ENCODE data around the gene GUCY1B1.

The GUCY1B1 gene

DNA sequence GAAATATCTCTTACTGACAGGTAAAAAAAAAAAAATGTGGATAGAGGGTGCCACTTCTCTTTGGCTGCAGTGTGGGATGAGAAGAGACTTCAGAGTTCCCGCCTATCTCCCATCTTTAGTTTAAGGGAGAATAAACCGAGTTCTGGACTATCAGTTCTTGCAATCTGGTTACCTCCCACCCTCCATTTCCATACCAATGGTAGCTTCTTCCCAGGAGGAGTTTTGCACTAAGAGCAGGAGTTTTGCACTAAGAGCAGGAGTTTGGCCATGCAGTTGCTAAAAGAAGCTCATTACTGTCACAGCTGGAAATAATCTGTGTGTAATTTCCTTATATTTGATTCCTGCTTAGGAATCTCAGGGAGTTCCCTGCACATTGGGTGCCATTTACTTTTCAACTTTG is 10.8 kb upstream of the GUCY1B1 start:
- Mint-ChIP-seq H3K4me3 (no peak overlapping the region), H3K27me3 (no peaks in the 10 kb centered on the region), H3K36me3 (ENCODE audit: low read depth) (no peaks in the 10 kb centered on the region), H3K4me1 (peaks cover 2% of the 10 kb centered on the region), H3K9me3 (no peaks in the 10 kb centered on the region), H3K27ac (no peak overlapping the region)
- ATAC-seq (no peak), DNase-seq (no peak)

DNA sequence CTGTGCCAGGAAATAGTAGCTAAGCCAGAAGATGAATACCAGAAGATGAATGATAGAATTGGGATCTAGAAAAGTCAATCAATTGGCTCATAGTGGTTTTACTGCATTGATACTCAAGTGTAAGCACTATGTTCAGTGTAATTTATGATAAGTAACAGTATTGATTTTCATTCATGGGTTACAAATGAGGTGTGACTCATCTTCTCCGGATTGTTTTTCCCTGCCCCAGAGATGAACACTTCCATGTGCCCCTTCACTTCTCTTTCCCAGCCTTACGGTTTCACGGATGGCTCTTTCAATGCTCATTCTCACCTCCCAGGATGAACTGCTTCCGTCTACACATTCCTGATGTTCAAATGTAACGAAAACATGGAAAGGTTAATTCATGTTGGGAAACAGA is 9.8 kb upstream of the GUCY1B1 start:
- no peaks in the 10 kb centered on the region for H3K36me3 Mint-ChIP-seq (ENCODE audit: low read depth)
- H3K27me3 Mint-ChIP-seq, result no peaks in the 10 kb centered on the region
- ATAC-seq (no peak), DNase-seq (no peak)
- no peaks in the 10 kb centered on the region for H3K9me3 Mint-ChIP-seq
- H3K4me1 Mint-ChIP-seq, result peaks cover 2% of the 10 kb centered on the region
- H3K4me3 Mint-ChIP-seq, result no peak overlapping the region
- H3K27ac Mint-ChIP-seq, result no peak overlapping the region

DNA sequence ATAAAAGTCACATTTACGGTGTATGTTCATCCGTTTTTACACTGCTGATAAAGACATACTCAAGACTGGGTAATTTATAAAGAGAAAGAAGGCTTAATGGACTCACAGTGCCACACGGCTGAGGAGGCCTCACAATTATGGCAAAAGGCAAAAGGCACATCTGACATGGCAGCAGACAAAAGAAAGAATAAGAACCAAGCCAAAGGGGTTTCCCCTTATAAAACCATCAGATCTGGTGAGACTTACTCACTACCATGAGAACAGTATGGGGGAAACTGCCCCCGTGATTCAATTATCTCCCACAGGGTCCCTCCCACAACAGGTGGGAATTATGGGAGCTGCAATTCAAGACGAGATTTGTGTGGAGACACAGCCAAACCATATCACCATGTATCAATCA is 7.3 kb upstream of the GUCY1B1 start:
- no peak overlapping the region for H3K27ac Mint-ChIP-seq
- H3K4me1 Mint-ChIP-seq, result peaks cover 2% of the 10 kb centered on the region
- H3K36me3 Mint-ChIP-seq (ENCODE audit: low read depth), result no peaks in the 10 kb centered on the region
- ATAC-seq, result no peak
- no peak overlapping the region for H3K4me3 Mint-ChIP-seq
- H3K27me3 Mint-ChIP-seq, result peaks cover 2% of the 10 kb centered on the region
- no peak for DNase-seq
- no peaks in the 10 kb centered on the region for H3K9me3 Mint-ChIP-seq

DNA sequence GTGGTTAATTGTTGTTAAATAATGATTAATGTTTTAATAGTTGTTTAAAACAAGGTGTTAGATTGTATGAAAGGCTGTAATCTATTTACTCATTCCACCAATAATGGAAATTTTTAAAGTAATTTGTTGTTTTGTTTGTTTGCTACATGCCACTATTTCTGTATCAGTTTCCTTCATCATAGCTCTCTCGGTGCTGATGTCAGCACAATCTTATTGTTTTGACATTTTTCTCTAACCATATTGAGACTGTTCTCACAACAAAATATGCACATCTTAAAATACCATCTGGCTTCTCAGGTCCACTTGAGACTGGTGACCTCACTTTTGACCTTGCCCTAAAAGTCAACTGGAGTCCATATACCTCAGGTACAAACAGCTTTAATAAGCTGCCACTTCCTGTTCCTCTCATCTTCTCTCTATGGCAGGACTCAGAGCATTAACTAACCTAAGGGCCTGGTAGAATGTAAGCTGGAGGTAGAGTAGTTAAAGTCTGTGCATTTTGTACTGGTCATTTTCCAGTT is 1.0 kb upstream of the GUCY1B1 start:
- H3K4me1 Mint-ChIP-seq, result peaks cover 6% of the 10 kb centered on the region
- peaks cover 3% of the 10 kb centered on the region for H3K9me3 Mint-ChIP-seq
- no peak overlapping the region for H3K4me3 Mint-ChIP-seq
- ATAC-seq (no peak), DNase-seq (no peak)
- no peaks in the 10 kb centered on the region for H3K36me3 Mint-ChIP-seq (ENCODE audit: low read depth)
- H3K27ac Mint-ChIP-seq, result no peak overlapping the region
- peaks cover 32% of the 10 kb centered on the region for H3K27me3 Mint-ChIP-seq

DNA sequence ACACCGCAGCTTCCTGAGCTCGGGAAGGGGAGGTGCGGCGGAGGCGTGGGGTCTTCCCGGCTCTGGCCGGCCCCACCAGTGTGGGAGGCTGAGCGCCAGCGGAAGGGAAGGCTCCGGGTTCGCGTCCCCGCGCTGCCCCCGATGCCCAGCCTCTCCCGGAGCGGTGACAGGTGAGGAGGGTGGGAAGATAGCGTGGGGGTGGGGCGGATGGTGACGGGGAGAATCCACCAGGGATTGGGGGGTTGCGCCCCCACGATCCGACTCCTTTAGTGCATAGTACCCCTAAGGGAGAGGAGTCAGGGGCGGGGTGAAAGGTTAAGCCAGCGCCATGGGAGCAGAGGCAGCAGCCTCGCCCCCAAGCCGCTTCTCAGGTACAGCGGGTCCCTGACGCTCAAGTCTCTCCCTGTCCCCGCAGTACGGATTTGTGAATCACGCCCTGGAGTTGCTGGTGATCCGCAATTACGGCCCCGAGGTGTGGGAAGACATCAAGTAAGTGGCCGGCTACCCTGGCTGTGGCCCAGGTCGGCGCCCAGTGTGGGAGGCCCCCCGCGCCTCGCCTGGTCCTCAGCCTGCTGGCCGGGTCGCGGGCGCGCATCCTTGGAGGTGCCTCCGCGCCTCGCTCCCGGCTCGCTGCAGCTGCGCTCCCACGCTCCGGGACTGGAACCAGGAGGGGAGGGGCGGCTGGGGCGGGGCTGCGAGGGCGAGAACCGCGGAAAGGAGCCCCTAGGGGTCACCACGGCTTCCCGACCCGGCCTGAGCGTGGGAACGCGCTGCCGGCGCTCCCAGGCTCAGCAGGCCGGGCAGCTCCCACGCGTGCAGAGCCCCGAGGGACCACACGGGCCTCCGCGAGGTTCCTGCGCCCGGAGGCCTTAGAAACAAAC is 791 bp downstream of the GUCY1B1 start:
- Mint-ChIP-seq H3K27ac (no peak overlapping the region), H3K9me3 (peaks cover 3% of the 10 kb centered on the region), H3K4me3 (peak overlapping the region; percentile 11), H3K4me1 (peaks cover 6% of the 10 kb centered on the region), H3K36me3 (ENCODE audit: low read depth) (no peaks in the 10 kb centered on the region), H3K27me3 (peaks cover 34% of the 10 kb centered on the region)
- ATAC-seq (peak; percentile 11), DNase-seq (peak; percentile 7)

DNA sequence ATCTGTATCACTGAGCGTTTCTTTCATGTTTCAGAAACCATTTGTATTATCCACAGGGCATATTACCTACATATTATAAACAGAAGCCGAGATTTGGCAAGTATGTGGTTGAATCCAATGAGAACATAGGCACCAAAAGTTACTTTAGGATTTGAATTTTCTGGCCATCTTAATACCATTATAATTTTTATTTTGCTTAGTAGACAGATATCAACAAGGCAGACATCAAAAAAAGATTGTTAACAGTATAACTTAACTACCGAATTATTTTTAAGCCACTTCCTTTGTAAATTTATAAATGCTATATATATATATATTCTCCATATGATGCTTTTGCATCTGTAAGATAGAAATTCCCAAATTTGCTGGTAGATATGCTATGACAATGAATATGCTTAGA is 2.2 kb downstream of the GUCY1B1 start:
- H3K4me1 Mint-ChIP-seq, result peaks cover 6% of the 10 kb centered on the region
- H3K27me3 Mint-ChIP-seq, result peaks cover 37% of the 10 kb centered on the region
- no peak for DNase-seq
- no peak for ATAC-seq
- peaks cover 3% of the 10 kb centered on the region for H3K9me3 Mint-ChIP-seq
- H3K27ac Mint-ChIP-seq, result no peak overlapping the region
- H3K36me3 Mint-ChIP-seq (ENCODE audit: low read depth), result no peaks in the 10 kb centered on the region
- H3K4me3 Mint-ChIP-seq, result no peak overlapping the region

DNA sequence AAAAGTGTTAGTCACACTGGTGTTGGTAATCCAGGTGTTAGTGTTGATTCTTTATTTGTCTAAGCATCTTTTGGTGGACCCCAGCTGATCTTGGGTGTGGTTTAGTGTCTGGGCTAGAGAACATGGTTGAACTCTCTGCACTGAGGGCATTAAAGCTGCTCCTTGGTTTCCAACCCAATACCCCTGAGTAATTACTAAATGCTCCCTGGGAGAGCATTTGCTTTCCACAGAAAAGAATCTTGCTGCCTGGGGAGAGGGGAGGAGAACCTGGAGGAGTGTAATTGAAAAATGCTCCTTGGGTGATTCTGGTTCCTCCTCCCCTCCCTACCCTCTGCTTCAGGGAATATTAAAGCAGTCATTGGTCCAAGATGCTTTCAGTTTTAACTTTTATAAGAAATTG is 3.1 kb downstream of the GUCY1B1 start:
- Mint-ChIP-seq H3K27ac (no peak overlapping the region), H3K27me3 (peaks cover 36% of the 10 kb centered on the region), H3K4me3 (no peak overlapping the region), H3K36me3 (ENCODE audit: low read depth) (no peaks in the 10 kb centered on the region), H3K4me1 (peaks cover 6% of the 10 kb centered on the region), H3K9me3 (peaks cover 1% of the 10 kb centered on the region)
- DNase-seq (no peak), ATAC-seq (no peak)

DNA sequence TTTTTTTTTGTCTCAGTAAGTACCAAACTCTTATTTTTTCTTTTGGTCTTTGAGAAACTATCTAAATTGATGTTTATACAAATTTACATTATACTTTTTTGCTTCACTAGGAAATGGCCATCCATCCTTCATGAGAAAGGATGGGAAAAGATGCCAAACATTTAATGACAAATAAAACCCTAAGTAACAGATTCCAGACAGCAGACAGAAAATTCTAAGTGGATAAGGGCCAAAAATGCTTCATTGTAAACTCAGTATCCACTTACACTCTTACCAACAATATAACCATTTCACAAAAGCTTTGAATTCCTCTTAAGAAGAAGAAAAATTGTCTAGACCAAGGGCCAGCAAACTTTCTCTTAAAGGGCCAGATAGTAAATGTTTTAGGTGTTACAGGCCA is 3.5 kb downstream of the GUCY1B1 start:
- DNase-seq, result no peak
- ATAC-seq, result no peak
- no peak overlapping the region for H3K27ac Mint-ChIP-seq
- no peaks in the 10 kb centered on the region for H3K36me3 Mint-ChIP-seq (ENCODE audit: low read depth)
- H3K4me3 Mint-ChIP-seq, result no peak overlapping the region
- H3K9me3 Mint-ChIP-seq, result no peaks in the 10 kb centered on the region
- H3K27me3 Mint-ChIP-seq, result peaks cover 35% of the 10 kb centered on the region
- H3K4me1 Mint-ChIP-seq, result peaks cover 6% of the 10 kb centered on the region

DNA sequence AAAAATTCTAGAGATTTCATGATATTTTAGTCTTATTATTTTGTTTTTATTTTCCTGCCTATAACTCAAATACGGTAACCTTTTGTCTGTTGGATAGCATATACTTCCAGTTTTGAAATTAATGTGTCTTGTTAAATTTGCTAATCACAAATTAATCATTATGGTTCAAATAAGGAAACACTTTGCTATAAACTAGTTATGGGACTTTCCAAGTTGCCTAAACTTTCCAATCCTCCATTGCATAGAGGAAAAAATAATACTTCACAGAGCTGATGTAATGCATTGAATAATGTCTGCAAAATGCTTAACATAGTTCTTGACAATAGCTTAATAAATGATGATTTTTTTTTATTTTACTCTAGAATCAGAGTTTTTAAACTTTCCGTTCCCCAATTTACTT is 4.7 kb downstream of the GUCY1B1 start:
- H3K27ac Mint-ChIP-seq, result no peak overlapping the region
- H3K36me3 Mint-ChIP-seq (ENCODE audit: low read depth), result no peaks in the 10 kb centered on the region
- H3K9me3 Mint-ChIP-seq, result no peaks in the 10 kb centered on the region
- ATAC-seq (no peak), DNase-seq (no peak)
- H3K4me1 Mint-ChIP-seq, result peaks cover 5% of the 10 kb centered on the region
- H3K27me3 Mint-ChIP-seq, result peaks cover 23% of the 10 kb centered on the region
- H3K4me3 Mint-ChIP-seq, result no peak overlapping the region

DNA sequence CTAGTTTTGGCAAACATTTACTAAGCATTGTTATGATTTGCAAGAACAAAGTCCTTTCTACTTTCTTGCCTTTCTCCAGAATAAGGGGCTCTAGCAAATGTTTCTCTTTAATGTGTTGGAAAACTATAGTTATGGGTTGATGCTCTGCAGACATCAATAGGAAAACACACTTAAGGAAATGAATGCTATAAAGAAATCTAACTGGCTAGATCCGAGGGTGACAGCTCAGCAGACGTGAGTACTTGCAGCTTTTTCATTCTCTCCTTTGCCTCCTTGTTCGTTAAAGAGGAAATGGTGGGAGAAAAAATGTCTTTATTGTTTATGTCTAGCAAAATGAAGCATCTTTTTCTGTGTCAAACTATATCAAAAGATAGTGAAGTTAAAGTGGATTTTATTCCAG is 6.3 kb downstream of the GUCY1B1 start:
- H3K4me3 Mint-ChIP-seq, result no peak overlapping the region
- H3K27me3 Mint-ChIP-seq, result peaks cover 20% of the 10 kb centered on the region
- DNase-seq, result no peak
- H3K4me1 Mint-ChIP-seq, result peaks cover 3% of the 10 kb centered on the region
- no peaks in the 10 kb centered on the region for H3K36me3 Mint-ChIP-seq (ENCODE audit: low read depth)
- H3K27ac Mint-ChIP-seq, result no peak overlapping the region
- ATAC-seq, result no peak
- no peaks in the 10 kb centered on the region for H3K9me3 Mint-ChIP-seq

DNA sequence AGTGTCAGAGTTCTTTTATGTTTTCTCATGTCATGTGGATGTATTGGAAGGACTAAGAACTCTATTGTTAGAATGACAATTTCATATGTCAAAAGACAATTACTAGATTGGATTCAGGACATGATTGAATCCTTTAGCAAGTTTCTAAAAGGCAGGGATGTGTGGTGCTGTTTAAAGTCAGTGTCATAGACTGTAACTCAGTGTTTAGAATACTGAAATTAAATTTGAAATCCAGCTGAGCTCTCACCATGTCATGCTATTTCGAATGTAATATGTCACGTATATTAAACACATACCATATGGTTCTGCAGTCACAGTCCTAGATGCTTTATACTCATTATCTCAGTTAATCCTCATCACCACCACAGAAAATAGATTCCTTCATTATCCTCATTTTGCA is 7.8 kb downstream of the GUCY1B1 start:
- Mint-ChIP-seq H3K4me3 (no peak overlapping the region), H3K4me1 (no peaks in the 10 kb centered on the region), H3K36me3 (ENCODE audit: low read depth) (no peaks in the 10 kb centered on the region), H3K27me3 (peaks cover 10% of the 10 kb centered on the region), H3K9me3 (no peaks in the 10 kb centered on the region), H3K27ac (no peak overlapping the region)
- ATAC-seq (no peak), DNase-seq (no peak)

DNA sequence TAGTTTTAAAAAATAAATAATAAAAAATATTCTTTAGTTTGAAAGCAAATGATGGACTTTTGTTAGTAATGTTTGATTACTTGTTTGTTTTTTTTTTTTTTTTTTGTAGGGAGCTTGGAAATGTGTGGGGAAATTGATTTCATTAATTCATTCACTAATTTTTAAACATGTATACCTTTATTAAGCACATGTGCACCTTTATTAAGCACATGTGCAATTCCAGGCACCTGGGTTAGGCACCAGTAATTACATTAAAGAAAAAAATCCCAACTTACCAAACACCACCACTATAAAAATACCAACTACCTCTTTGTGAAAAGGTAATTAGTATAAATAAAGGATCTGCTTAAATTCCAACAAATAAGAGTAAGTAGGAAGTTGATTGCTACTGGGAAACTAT is 9.5 kb downstream of the GUCY1B1 start:
- H3K27me3 Mint-ChIP-seq, result peaks cover 6% of the 10 kb centered on the region
- no peaks in the 10 kb centered on the region for H3K9me3 Mint-ChIP-seq
- H3K4me3 Mint-ChIP-seq, result no peak overlapping the region
- no peak overlapping the region for H3K27ac Mint-ChIP-seq
- DNase-seq (no peak), ATAC-seq (no peak)
- no peaks in the 10 kb centered on the region for H3K36me3 Mint-ChIP-seq (ENCODE audit: low read depth)
- H3K4me1 Mint-ChIP-seq, result no peaks in the 10 kb centered on the region

DNA sequence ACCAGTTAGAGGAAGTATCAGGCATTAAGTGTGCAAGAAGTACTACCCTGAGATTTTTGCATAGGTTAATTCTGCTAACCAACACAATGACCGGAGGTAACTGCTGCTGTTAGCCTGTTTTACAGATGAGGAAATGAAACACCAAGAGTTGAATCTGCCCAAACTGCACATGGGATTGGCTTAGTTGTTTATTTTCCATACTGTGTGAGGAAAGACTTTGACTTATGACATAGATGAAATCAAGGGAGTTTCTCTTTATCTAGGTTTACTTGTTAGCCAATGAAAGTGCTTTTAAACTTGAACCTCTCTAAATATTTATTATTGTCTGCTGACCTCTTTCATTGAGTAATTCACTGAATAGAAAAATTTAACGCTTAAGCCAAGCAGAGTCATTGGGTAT is 10.3 kb downstream of the GUCY1B1 start:
- no peak for DNase-seq
- Mint-ChIP-seq H3K27ac (no peak overlapping the region), H3K27me3 (peaks cover 6% of the 10 kb centered on the region), H3K36me3 (ENCODE audit: low read depth) (no peaks in the 10 kb centered on the region), H3K4me3 (no peak overlapping the region), H3K9me3 (no peaks in the 10 kb centered on the region), H3K4me1 (no peaks in the 10 kb centered on the region)
- no peak for ATAC-seq

DNA sequence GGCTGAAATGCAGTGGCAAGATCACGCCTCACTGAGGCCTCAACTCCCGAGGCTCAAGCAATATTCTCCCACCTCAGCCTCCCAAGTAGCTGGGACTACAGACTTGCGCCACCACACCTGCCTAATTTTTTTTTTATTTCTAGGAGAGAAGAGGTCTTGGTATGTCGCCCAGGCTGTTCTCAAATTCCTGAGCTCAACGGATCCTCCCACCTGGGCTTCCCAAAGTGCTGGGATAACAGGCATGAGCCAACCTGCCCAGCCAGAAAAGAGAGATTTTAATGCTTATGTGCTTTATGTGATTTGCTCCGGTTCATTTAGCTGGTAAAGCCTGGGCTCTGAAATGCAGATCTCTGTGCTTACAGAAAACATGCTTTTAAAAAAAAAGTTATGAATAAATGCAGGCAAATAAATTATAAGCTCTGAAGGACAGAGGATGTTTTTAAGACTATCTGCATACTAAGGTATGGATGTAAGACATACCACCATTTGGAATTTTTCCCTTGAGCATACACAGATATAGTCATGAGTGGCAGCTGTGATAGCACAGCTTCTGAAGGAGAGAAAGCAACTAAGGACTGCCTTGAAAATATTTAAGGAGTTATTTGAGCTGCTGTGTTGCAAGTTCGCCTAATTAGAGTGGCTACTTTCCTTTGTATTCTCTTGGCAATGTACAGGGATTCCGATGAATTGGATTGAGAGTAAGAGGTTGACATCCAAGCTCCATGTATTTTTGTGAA is 13.8 kb downstream of the GUCY1B1 start:
- ATAC-seq (no peak), DNase-seq (no peak)
- peaks cover 1% of the 10 kb centered on the region for H3K27me3 Mint-ChIP-seq
- no peak overlapping the region for H3K4me3 Mint-ChIP-seq
- H3K36me3 Mint-ChIP-seq (ENCODE audit: low read depth), result no peaks in the 10 kb centered on the region
- no peaks in the 10 kb centered on the region for H3K4me1 Mint-ChIP-seq
- H3K27ac Mint-ChIP-seq, result no peak overlapping the region
- no peaks in the 10 kb centered on the region for H3K9me3 Mint-ChIP-seq

DNA sequence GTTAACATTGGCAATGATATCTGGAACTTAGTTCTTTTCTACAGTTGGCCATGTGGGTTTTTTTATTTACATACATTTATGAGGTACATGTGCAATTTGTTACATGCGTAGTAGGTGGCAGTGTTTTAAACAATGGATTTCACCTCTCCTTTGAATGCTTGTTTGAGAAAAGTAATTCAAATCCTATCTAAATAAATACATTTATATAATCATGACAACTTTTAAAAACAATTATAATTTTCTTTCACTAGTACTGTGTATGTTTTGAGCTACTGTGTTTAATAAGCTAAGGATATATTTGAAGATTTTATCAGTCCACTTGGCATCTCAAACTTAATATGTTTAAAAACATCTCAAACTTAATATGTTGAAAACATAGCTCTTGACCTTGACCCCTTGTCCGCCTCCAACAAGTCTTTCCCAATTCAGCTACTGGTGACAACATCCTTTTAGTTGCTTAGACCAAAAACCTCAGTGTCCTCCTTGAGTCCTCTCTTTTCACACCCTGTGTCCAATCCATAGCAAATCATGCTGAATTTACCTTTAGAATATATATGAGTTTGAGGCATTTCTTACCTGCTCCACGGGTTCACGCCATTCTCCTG is 14.5 kb downstream of the GUCY1B1 start:
- Mint-ChIP-seq H3K4me3 (no peak overlapping the region), H3K36me3 (ENCODE audit: low read depth) (no peaks in the 10 kb centered on the region), H3K4me1 (no peaks in the 10 kb centered on the region), H3K27me3 (peaks cover 1% of the 10 kb centered on the region), H3K9me3 (no peaks in the 10 kb centered on the region), H3K27ac (no peak overlapping the region)
- DNase-seq, result no peak
- ATAC-seq, result no peak
